Endodermal cell (in vitro differentiated cells): ENCODE results near the gene ZNF536. TPM values are rescaled to one million over a fixed set of nuclear protein-coding genes. Genes with fewer than 3 reads are reported as not detected.

Experiments
- DNase-seq: peaks from one replicate; pipeline ENCODE4 v3.0.0-alpha.2; 2017
- H3K27ac ChIP-seq: 2 replicates; pipeline ENCODE4 v1.5.1; 2013; ENCODE audit warnings: mild to moderate bottlenecking, low read depth, low read length, moderate library complexity
- H3K27me3 ChIP-seq: 2 replicates; pipeline ENCODE4 v1.6.1; 2013; ENCODE audit warnings: mild to moderate bottlenecking, low read length, moderate library complexity; ENCODE audit not compliant: insufficient read depth, control insufficient read depth, poor library complexity, severe bottlenecking
- H3K36me3 ChIP-seq: 2 replicates; pipeline ENCODE4 v1.7.0; 2013; ENCODE audit warnings: mild to moderate bottlenecking, low read length, moderate library complexity; ENCODE audit not compliant: control insufficient read depth, insufficient read depth
- H3K4me1 ChIP-seq: one replicate; pipeline ENCODE4 v1.7.0; 2013; ENCODE audit warnings: low read length; ENCODE audit not compliant: control insufficient read depth, insufficient read depth
- H3K4me3 ChIP-seq: 2 replicates; pipeline ENCODE4 v1.5.1; 2013; ENCODE audit warnings: mild to moderate bottlenecking, low read length, moderate library complexity
- H3K9ac ChIP-seq: 2 replicates; pipeline ENCODE4 v1.6.1; 2013; ENCODE audit warnings: mild to moderate bottlenecking, low read length, moderate library complexity; ENCODE audit not compliant: poor library complexity, severe bottlenecking; ENCODE audit errors: extremely low read depth
- H3K9me3 ChIP-seq: 2 replicates; pipeline ENCODE4 v1.6.1; 2013; ENCODE audit warnings: mild to moderate bottlenecking, low read length, moderate library complexity; ENCODE audit not compliant: control insufficient read depth
- H3K27ac Mint-ChIP-seq: 2 replicates; pipeline ENCODE4 v1.8.0; 2020; ENCODE audit warnings: mixed read lengths
- H3K27me3 Mint-ChIP-seq: 2 replicates; pipeline ENCODE4 v1.8.0; 2021; ENCODE audit warnings: mild to moderate bottlenecking, mixed read lengths; ENCODE audit not compliant: insufficient read depth
- H3K36me3 Mint-ChIP-seq: 2 replicates; pipeline ENCODE4 v1.8.0; 2020; ENCODE audit warnings: low read depth, mixed read lengths
- H3K4me1 Mint-ChIP-seq: 2 replicates; pipeline ENCODE4 v1.8.0; 2020; ENCODE audit warnings: mixed read lengths
- H3K4me3 Mint-ChIP-seq: 2 replicates; pipeline ENCODE4 v1.8.0; 2020; ENCODE audit warnings: mild to moderate bottlenecking, moderate library complexity, mixed read lengths
- H3K9me3 Mint-ChIP-seq: 2 replicates; pipeline ENCODE4 v1.8.0; 2020; ENCODE audit warnings: mild to moderate bottlenecking, mixed read lengths
- CTCF ChIP-seq: fragments of 200-600 bp; sonication (generic); conservative IDR thresholded peaks from 2 replicates; pipeline ENCODE4 v1.5.0; 2021; ENCODE audit warnings: antibody characterized with exemption, mild to moderate bottlenecking
- WGBS, 2 experiments: methylation state at CpG; one replicate each; pipeline versions ENCODE4 v1.1.5 to v1.1.7; 2013; ENCODE audit warnings: missing lambda C conversion rate in 2 of 2, mixed read lengths in 1 of 2; ENCODE audit not compliant: insufficient coverage in 1 of 2, insufficient read length in 1 of 2; 5-methylcytosine and 5-hydroxymethylcytosine counted together
- total RNA-seq, 2 donors: library from RNA; stranded (reverse); fragmentation: NEBNext Ultra II Directional in 1 of 2; extraction: Animal tissue kit (Norgen Biotek cat#: 25700) in 1 of 2; gene quantifications; 2 replicates in 1 of 2; 3 replicates in 1 of 2; pipeline ENCODE4 v1.2.1, GENCODE V29; 2021

Gene ZNF536
- total RNA-seq, 2 donors from 2014 or later: not detected

- WGBS, 2 experiments: 95 to 97% methylated on average over 34 to 50 of the region's 50 CpGs
- no peak for DNase-seq
- Histone ChIP-seq H3K9ac (no peak overlapping the region), H3K9me3 (no peaks in the 10 kb centered on the region), H3K27me3 (no peaks in the 10 kb centered on the region), H3K27ac (no peak overlapping the region), H3K4me1 (no peaks in the 10 kb centered on the region), H3K36me3 (no peaks in the 10 kb centered on the region), H3K4me3 (no peak overlapping the region)
- Mint-ChIP-seq H3K27me3 (no peaks in the 10 kb centered on the region), H3K4me1 (peaks cover 11% of the 10 kb centered on the region), H3K4me3 (no peak overlapping the region), H3K36me3 (no peaks in the 10 kb centered on the region), H3K27ac (no peak overlapping the region), H3K9me3 (no peaks in the 10 kb centered on the region)
- TF ChIP-seq CTCF: no peak
Measured at GRCh38 chr19:30443531-30444252, 71.5 kb downstream of the ZNF536 start.

GRCh38 chr19:30444253-30444671 is 72.1 kb downstream of the ZNF536 start:
- no peak for TF ChIP-seq CTCF
- Histone ChIP-seq H3K9ac (no peak overlapping the region), H3K36me3 (no peaks in the 10 kb centered on the region), H3K4me1 (no peaks in the 10 kb centered on the region), H3K9me3 (no peaks in the 10 kb centered on the region), H3K27ac (no peak overlapping the region), H3K4me3 (no peak overlapping the region), H3K27me3 (no peaks in the 10 kb centered on the region)
- Mint-ChIP-seq H3K4me1 (peaks cover 17% of the 10 kb centered on the region), H3K27ac (no peak overlapping the region), H3K9me3 (no peaks in the 10 kb centered on the region), H3K4me3 (no peak overlapping the region), H3K36me3 (no peaks in the 10 kb centered on the region), H3K27me3 (no peaks in the 10 kb centered on the region)
- DNase-seq: no peak
- WGBS, 2 experiments: 95 to 97% methylated on average over 23 to 37 of the region's 37 CpGs

- Mint-ChIP-seq H3K9me3 (no peaks in the 10 kb centered on the region), H3K4me3 (no peak overlapping the region), H3K4me1 (peaks cover 21% of the 10 kb centered on the region), H3K36me3 (no peaks in the 10 kb centered on the region), H3K27ac (no peak overlapping the region), H3K27me3 (no peaks in the 10 kb centered on the region)
- H3K9me3 ChIP-seq: no peaks in the 10 kb centered on the region
- no peaks in the 10 kb centered on the region for H3K36me3 ChIP-seq
- no peak overlapping the region for H3K9ac ChIP-seq
- WGBS, 2 experiments: 94 to 95% methylated on average over 25 to 29 of the region's 29 CpGs
- no peaks in the 10 kb centered on the region for H3K27me3 ChIP-seq
- TF ChIP-seq CTCF: no peak
- no peak overlapping the region for H3K27ac ChIP-seq
- no peaks in the 10 kb centered on the region for H3K4me1 ChIP-seq
- DNase-seq: no peak
- no peak overlapping the region for H3K4me3 ChIP-seq
Measured at GRCh38 chr19:30444686-30445232, 72.6 kb downstream of the ZNF536 start.
